Left kidney (tissue), 8 donors: ENCODE measurements around the gene SRA1. TPM values are rescaled to one million over a fixed set of nuclear protein-coding genes. Genes with fewer than 3 reads are reported as not detected.
"Not testable (repeated sequence)": the region's sequence is repeated elsewhere in the genome, so short reads cannot be mapped to it uniquely, and the experiment has no call there.

Experiments used
- DNase-seq: peaks from one replicate; pipeline ENCODE4 v3.0.0-alpha.2; 2013
- long read RNA-seq, 8 donors: transcript quantifications; one replicate each; lab custom pipeline, GENCODE V29; 2026
- polyA plus RNA-seq: library from polyadenylated mRNA; unstranded; fragments of 120-200 nt; gene quantifications from one replicate; pipeline ENCODE4 v1.2.1, GENCODE V29; 2013; ENCODE audit not compliant: insufficient read length

SRA1 gene
- 27.2 TPM for polyA plus RNA-seq
- long read RNA-seq, donor 1, transcript SRA1-205 (4 exons, 1,466 nt) = minor isoform, 5 of 34 reads
- long read RNA-seq, donor 1, transcript SRA1-201 (5 exons, 2,107 nt) = major isoform, 21 of 34 reads
- long read RNA-seq, donor 1, partial matches to known transcripts = 7 of 34 reads
- long read RNA-seq, donor 1, other reads (novel, unspliced or antisense) = 0 of 34 reads
- long read RNA-seq, donor 2, transcript SRA1-201 (5 exons, 2,107 nt) = major isoform, 25 of 26 reads
- long read RNA-seq, donor 2, partial matches to known transcripts = 0 of 26 reads
- long read RNA-seq, donor 2, other reads (novel, unspliced or antisense) = 0 of 26 reads
- long read RNA-seq, donor 3, transcript SRA1-201 (5 exons, 2,107 nt) = major isoform, 7 of 12 reads
- long read RNA-seq, donor 3, transcript SRA1-205 (4 exons, 1,466 nt) = minor isoform, 5 of 12 reads
- long read RNA-seq, donor 3, partial matches to known transcripts = 0 of 12 reads
- long read RNA-seq, donor 3, other reads (novel, unspliced or antisense) = 0 of 12 reads
- long read RNA-seq, donor 4 = 0 reads
- long read RNA-seq, donor 5, transcript SRA1-205 (4 exons, 1,466 nt) = minor isoform, 10 of 38 reads
- long read RNA-seq, donor 5, transcript SRA1-201 (5 exons, 2,107 nt) = major isoform, 28 of 38 reads
- long read RNA-seq, donor 5, partial matches to known transcripts = 0 of 38 reads
- long read RNA-seq, donor 5, other reads (novel, unspliced or antisense) = 0 of 38 reads
- long read RNA-seq, donor 6, transcript SRA1-201 (5 exons, 2,107 nt) = major isoform, 13 of 25 reads
- long read RNA-seq, donor 6, transcript SRA1-205 (4 exons, 1,466 nt) = minor isoform, 10 of 25 reads
- long read RNA-seq, donor 6, partial matches to known transcripts = 0 of 25 reads
- long read RNA-seq, donor 6, other reads (novel, unspliced or antisense) = 0 of 25 reads
- long read RNA-seq, donor 7, transcript SRA1-201 (5 exons, 2,107 nt) = major isoform, 19 of 27 reads
- long read RNA-seq, donor 7, transcript SRA1-205 (4 exons, 1,466 nt) = minor isoform, 6 of 27 reads
- long read RNA-seq, donor 7, partial matches to known transcripts = 0 of 27 reads
- long read RNA-seq, donor 7, other reads (novel, unspliced or antisense) = 0 of 27 reads
- long read RNA-seq, donor 8, transcript SRA1-201 (5 exons, 2,107 nt) = major isoform, 10 of 11 reads
- long read RNA-seq, donor 8, partial matches to known transcripts = 0 of 11 reads
- long read RNA-seq, donor 8, other reads (novel, unspliced or antisense) = 0 of 11 reads

DNA sequence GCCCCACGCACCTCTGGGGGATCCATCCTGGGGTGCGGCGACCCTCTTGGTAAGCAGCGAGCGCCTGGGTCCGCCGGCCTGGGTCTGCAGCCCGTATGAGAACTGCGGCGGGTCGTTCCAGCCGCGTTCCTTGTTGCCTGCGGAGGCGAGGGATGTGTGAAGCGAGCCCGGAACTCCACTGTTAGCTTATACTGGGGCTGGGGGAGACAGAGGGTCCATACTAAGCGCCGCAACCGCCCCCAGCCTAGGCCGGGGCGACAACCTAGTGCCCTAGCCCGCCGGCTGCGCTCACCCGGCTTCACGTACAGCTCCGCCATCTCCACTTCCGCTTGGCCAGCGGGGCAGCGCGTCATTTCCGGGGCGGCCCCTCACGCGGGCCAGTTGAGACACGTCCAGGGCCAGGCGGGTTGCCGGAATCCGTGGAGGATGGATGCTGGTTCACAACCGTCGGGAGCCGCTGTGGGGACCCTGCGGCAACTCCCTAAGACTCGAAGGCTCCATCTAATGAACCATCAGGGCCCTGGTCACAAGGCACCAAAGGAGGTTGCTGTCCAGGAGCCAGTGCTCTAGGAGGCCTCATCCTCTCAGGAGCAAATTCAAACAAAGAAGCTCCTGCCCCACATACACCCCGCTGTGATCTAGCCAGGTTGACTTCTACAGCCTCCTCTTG is at the start of gene SRA1:
SRA1 (minus strand) TSS at position 338 of the 670 bp plus-strand sequence; CDS start at position 317, 21 bp downstream.
- peak; percentile 89 for DNase-seq

DNA sequence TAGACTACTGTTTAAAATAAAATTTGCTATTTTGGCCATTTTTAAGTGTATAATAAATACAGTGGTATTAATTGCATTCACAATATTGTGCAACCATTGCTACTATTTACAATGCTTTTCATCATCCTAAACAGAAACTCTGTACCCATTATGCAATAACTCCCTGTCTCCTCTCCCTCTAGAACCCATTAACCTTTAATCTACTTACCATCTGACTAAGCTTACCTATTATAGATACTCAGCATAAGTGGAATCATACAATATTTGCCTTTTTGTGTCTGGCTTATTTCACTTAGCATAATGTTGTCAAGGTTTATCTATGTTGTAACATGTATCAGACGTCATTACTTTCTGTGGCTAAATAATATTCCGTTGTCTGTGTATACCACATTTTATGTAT is 49.8 kb upstream of the SRA1 start:
- no peak for DNase-seq

DNA sequence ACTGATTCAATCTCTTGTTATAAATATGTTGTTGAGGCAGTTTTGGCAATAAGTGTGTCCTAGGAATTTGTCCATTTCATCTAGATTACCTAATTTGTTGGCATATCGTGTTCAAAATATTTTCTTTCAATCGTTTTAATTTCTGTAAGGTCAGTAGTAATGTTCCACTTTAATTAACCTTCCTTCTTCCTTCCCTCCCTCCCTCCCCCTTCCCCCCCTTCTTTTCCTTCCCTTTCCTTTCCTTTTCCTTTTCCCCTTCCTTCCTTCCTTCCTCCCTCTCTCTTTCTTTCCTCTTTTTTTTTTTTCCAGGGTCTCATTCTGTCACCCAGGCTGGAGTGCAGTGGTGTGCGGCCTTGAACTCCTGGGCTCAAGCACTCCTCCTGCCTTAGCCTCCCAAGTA is 48.6 kb upstream of the SRA1 start:
- no peak for DNase-seq

DNA sequence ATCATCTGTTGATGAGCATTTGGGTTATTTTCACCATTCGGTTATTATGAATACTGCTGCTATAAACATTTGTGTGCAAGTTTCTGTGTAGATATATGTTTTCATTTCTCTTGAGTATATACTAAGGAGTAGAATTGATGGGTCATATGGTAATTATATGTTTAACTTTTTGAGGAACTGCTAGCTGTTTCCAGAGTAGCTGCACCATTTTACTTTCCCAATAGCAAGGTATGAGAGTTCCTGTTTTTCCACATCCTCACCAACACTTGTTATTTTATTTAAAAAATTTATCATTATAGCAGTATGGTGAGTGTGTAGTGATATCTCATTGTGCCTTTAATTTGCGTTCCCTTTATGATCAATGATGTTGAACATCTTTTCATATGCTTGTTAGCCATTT is 46.5 kb upstream of the SRA1 start:
- no peak for DNase-seq

DNA sequence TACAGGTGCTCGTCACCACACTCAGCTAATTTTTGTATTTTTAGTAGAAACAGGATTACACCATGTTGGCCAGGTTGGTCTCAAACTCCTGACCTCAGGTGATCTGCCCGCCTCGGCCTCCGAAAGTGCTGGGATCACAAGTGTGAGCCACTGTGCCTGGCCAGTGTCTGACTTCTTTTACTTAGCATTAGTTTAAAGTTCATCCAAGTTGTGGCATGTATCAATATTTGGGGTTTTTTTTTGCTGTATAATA is 46.1 kb upstream of the SRA1 start:
- not testable (repeated sequence) for DNase-seq

DNA sequence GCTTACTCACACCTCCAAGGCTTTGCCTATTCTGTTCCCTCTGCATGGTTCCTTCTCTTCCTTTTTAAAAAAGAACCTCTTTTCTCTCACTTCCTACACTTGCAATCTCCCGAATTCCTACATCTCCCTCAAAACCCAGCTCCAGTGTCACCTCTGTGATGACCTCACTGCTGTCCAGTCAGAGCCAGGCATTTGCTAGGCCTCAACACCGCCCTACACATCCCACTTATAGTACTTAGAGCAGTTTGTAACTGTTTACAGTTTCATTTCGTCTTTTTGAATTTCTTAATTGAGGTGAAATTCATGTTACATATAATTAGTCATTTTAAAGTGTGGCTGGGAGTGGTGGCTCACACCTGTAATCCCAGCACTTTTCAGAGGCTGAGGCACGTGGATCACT is 44.9 kb upstream of the SRA1 start:
- DNase-seq = no peak

DNA sequence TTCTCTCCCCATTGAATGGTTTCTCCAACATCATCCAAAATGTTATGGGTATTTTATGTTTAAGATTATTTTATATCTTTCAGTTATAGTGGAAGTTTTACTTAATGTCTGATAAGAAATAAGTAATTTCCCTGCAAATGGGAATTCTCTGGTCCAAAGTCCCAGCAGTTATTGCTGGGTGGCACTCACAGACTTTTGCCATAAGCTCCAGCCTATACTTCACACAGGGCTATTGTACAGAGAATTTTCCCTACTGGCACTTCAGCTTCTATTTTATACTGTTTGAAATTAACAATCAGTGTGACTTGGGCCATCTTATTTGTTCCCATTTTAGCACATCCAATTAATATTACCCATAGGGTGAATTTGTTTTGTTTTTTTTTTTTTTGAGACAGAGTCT is 42.8 kb upstream of the SRA1 start:
- DNase-seq = no peak

DNA sequence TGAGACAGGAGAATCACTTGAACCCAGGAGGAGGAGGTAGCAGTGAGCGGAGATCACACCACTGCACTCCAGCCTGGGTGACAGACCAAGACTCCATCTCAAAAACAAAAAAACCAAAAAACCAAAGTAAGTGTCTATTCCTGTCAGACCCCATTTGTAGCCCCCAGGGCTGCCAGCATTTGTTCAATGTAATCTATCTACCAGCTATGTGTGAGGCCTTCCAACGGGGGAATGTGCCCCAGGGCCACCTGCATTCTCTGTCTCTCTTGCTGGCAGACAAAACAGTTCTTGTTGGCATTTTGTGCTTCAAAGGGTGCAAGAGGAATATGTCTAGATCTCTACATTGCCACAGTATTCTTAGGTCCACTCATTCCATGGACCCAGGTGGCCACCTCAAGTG is 41.6 kb upstream of the SRA1 start:
- DNase-seq = no peak

DNA sequence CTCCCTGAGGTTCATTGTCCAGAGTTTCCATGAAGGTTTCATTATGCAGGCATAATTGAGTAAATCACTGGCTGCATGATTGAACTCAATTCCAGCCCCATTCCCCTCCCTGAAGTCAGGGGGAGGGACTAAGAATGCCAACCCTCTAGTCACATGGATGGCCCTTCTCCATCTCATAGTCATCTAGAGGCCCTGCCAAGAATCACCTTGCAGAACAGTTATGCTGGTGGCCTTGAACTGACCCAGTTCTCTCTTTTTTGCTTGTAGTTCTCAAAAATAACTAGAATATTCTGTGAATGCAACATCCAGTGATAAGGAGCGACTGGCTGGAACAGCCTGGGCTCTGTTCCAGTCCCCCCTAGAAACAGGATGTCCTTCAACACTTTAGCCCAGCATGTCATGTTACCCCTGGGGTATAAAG is 39.1 kb upstream of the SRA1 start:
- DNase-seq = no peak

DNA sequence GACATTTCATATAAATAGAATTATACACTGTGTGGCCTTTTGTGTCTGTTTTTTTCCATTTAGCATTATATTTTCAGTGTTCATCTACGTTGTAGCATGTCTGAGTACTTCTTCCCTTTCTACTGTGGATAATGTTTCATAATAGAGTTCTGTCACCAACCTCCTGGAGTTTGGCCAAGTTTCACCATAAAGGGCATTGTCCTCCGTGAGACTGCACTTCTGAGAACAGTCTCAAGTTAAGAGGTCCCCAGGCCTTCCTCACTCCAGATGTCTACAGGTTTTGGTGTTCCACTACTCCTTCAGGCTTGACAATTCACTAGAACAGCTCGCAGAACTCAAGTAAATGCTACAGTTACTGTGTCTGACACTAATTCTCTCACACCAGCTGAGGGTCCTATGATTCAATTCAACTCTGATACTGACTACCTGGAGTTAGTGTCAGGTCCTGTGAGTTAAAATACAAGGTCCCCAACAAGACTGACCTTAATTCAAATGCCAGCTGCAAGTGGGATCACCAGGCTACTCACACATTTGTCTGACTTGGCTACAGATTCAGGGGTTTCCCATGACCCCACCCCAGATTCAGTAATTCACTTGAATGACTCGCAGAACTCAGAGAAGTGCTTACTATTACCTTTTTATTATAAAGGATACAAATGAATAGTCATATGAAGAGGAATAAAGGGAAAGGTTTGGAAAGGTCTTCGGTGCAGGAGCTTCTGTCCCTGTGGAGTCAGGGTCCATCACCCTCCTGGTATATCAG is 38.4 kb upstream of the SRA1 start:
- no peak for DNase-seq

DNA sequence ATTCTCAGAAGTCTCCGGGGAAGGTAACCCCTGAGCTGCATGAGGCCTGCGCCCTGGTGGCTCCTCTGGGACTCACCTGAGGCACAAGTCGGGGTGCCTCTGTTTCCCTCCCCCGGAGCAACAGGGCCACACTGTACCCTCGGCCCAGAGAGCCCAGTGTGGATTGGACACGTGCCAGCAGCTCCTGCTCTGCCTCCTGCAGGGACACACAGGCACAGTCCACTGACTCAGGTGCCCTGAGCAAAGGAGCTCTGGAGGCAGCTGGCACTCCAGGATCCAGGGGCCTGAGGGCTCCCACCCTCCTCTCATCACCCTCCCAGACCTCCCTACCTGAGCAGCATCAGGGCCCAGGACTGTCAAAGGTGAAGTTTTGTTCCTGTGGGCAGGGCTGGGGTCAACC is 36.9 kb upstream of the SRA1 start:
- no peak for DNase-seq

DNA sequence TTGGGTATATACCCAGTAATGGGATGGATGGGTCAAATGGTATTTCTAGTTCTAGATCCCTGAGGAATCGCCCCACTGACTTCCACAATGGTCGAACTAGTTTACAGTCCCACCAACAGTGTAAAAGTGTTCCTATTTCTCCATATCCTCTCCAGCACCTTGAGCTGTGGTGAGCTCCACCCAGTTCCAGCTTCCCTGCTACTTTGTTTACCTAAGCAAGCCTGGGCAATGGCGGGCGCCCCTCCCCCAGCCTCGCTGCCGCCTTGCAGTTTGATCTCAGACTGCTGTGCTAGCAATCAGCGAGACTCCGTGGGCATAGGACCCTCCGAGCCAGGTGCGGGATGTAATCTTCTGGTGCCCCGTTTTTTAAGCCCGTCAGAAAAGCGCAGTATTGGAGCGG is 35.8 kb upstream of the SRA1 start:
- not testable (repeated sequence) for DNase-seq

DNA sequence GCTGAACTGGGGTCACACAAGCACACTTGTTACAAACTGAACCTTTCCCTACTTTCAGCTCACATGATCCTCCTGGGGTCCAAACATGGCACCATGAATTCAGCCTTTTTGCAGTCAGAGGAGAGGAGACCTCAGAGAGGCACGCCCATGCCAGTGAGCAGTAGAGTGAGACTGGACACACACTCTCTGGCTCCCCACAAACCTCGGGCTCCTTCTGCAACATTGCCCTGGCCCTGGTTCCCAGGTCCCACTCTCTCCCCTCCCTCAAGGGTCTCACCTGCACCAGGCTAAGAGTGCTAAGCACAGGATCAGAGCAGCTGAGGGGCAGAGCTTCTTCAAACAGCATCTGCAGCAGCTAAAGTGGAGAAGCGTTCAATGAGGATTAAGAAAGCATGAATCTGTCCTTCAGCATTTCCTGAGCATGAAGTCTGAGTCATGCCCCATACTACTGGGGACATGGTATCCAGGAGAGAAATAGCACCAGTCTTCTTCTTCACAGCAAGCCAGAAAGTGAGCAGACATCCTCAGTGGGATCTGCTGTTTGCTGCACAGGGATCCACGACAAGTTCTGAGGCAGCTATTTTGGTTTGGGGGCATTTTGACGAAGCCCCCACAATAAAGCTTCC is 34.6 kb upstream of the SRA1 start:
- DNase-seq = no peak

DNA sequence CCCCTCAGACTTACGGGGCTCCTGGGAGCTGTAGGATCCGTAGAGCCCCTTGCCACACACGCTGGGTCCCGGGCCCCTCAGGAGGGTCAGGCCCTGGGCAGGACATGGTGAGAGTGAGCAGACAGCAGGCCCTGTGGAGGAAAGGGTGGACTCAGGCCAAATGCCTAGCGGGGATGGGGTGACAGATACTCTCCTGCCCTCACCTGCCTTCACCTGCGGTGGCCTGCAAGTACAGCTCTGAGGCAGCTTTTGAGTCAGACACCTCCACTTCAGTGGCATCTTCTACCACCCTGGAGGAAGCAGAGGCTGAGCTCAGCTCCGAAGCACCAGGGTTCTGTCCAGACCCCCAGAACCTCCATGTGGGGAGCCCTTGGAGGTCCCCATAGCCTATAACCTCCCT is 33.6 kb upstream of the SRA1 start:
- DNase-seq = no peak

DNA sequence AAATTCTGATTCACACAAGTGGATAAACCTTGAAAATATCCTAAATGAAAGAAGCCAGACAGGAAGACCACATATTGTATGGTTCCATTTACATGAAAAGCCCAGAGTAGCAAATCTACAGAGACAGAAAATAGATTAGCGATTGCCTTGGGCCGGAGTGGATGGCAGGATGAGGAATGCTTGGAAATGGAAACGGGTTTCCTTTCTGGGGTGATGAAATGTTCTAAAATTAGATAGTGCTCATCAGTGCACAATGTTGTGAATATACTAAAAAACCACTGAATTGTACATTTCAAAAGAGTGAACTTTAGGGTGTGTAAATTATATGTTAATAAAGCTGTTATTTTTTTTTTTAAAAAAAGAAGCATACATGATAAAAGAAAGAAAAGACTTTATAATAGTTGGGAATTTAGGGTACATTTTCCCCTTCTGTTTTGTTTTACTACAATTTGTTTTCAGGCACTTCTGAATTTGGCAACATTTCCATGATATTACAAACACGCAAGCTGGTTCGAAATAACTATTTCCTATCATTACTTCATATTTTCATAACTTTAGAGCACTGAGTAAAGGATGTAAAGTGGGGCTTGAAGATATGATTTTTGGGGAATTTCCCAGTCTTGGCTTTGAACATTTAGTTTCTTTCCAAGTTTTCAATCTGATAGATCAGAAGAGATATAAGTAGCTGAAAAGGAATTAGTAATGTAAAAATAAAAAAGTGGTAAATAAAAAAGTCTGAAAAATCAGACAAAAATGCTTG is 31.2 kb upstream of the SRA1 start:
- no peak for DNase-seq

DNA sequence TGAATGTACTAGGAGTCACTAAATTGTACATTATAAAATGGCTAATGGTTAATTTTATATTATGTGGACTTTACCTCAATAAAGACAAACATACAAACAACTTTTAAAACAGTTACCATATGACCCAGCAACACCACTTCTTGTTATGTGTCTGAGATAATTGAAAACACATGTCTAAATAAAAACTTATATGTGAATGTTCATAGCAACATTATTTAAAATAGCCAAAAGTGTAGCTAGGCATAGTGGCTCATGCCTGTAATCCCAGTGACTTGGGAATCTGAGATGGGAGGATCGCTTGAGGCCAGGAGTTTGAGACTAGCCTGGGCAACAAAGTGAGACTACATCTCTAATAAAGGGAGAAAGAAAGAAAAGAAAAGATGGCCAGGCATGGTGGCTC is 30.2 kb upstream of the SRA1 start:
- no peak for DNase-seq

DNA sequence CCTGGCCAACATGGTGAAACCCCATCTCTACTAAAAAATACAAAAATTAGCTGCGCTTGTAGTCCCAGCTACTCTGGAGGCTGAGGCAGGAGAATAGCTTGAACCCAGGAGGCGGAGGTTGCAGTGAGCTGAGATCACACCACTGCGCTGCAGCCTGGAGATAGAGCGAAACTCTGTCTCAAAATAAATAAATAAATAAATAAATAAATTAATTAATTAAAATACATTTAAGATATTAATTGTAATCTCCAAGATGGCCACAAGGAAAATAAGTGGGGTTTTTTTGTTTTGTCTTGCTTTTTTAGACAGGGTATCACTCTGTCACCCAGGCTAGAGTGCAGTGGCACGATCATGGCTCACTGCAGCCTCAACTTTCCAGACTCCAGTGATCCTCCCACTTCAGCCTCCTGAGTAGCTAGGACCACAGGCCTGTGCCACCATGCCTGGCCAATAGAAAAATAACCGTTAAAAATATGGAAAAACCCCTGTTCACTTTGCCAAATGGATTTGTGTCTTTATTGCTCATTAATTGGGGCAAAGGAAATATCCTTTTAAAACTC is 22.0 kb upstream of the SRA1 start:
- DNase-seq = not testable (repeated sequence)

DNA sequence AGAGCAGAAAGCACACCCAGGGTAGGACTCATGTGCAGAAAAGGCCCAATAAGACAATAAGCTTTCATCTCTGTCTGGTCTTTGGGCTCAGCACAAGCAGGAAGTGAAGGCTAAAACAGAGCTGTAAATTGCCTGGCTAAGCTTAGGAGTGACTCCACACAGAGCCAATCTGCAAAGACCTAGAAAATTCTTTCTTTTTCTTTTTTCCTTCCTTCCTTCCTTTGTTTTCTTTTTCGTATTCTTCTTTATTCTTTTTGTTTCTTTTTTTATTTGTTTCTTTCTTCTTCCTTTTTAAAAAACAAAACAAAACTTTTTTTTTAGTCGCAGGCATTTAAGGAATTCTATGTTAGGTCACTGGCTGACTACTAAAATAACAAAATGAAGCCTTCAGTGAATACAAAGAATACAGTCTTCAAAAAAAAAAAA is 19.5 kb upstream of the SRA1 start:
- DNase-seq = no peak

DNA sequence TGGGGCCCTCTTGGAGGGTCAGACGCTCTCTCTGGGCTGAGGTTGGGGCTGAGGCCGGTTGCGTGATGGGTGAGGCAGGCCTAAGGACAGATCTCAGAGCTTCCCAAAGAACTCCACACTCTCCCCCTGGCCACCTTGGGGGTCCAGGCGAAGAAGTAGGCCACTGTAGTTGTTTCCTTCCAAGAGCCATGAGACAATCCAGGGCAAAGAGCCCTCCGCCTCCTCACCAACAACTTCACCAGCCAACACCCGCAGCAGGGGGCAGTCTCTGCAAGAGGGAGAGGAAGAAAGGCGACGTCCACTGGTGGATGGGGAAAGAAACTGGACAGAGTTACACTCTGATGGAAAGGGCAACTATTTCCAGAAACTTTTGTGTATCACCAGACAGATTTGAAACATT is 18.0 kb upstream of the SRA1 start:
- no peak for DNase-seq

DNA sequence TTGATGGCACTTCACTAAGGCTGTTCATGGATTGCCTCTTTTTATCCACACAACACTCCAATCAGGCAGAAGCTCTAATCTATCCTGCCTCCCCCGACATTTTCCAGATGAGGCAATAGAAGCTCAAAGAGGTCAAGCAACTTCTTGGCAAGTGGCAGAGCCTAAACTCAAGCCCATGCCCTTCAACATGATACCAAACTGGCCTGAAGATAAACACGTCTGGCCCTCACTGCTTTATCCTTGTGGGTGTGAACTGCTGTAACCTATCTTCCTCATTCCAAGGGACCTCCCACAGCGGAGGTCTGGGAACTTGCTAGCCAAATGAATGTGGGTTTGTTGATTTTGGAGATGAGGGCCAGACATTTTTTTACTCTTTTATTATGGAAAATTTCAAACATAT is 16.9 kb upstream of the SRA1 start:
- no peak for DNase-seq
